GM23338 (cell line): Measurements from ENCODE around the gene DPY19L1. TPM values are rescaled to one million over a fixed set of nuclear protein-coding genes. Genes with fewer than 3 reads are reported as not detected.

ENCODE experiments used
- ATAC-seq: fragments of 200-7000 bp; cut with Tn5 transposase; 3 replicates; pipeline ENCODE4 v1.9.1; 2020
- DNase-seq: peaks from one replicate; pipeline ENCODE4 v3.0.0-alpha.2; 2015; ENCODE audit warnings: low spot score
- H2AFZ ChIP-seq: fragments of 200-600 bp; sonication (generic); 2 replicates; pipeline ENCODE4 v1.8.0; 2016; ENCODE audit warnings: antibody characterized with exemption, mild to moderate bottlenecking, moderate library complexity
- H3F3A ChIP-seq: fragments of 200-600 bp; sonication (generic); replicated peaks from 2 replicates; pipeline ENCODE4 v1.8.0; 2017; ENCODE audit warnings: antibody characterized with exemption, mixed run types, low read depth
- H3K27ac ChIP-seq: fragments of 200-600 bp; sonication (generic); 2 replicates; pipeline ENCODE4 v1.6.1; 2016; ENCODE audit warnings: low read depth
- H3K27me3 ChIP-seq: fragments of 200-600 bp; sonication (generic); 2 replicates; pipeline ENCODE4 v1.8.0; 2016; ENCODE audit warnings: mild to moderate bottlenecking, mixed run types, moderate library complexity; ENCODE audit not compliant: insufficient read depth
- H3K36me3 ChIP-seq: fragments of 200-600 bp; sonication (generic); 2 replicates; pipeline ENCODE4 v1.8.0; 2016; ENCODE audit warnings: mild to moderate bottlenecking; ENCODE audit not compliant: insufficient read depth
- H3K4me1 ChIP-seq: fragments of 200-600 bp; sonication (generic); 2 replicates; pipeline ENCODE4 v1.8.0; 2016; ENCODE audit warnings: mild to moderate bottlenecking, moderate library complexity; ENCODE audit not compliant: insufficient read depth
- H3K4me2 ChIP-seq: fragments of 200-600 bp; sonication (generic); 2 replicates; pipeline ENCODE4 v1.7.1; 2017; ENCODE audit warnings: mixed run types
- H3K4me3 ChIP-seq: fragments of 200-600 bp; sonication (generic); 2 replicates; pipeline ENCODE4 v1.6.1; 2016; ENCODE audit warnings: mixed run types
- H3K79me2 ChIP-seq: fragments of 200-600 bp; sonication (generic); replicated peaks from 2 replicates; pipeline ENCODE4 v1.8.0; 2017; ENCODE audit warnings: mild to moderate bottlenecking; ENCODE audit not compliant: insufficient read depth
- H3K9me2 ChIP-seq: fragments of 200-600 bp; sonication (generic); 2 replicates; pipeline ENCODE4 v1.8.0; 2017; ENCODE audit not compliant: insufficient read depth
- H4K20me1 ChIP-seq: fragments of 200-600 bp; sonication (generic); replicated peaks from 2 replicates; pipeline ENCODE4 v1.8.0; 2017; ENCODE audit warnings: mild to moderate bottlenecking; ENCODE audit not compliant: insufficient read depth
- H3K27ac Mint-ChIP-seq: 2 replicates; pipeline ENCODE4 v1.8.0; 2020; ENCODE audit warnings: inconsistent platforms, mild to moderate bottlenecking, moderate library complexity, mixed read lengths
- H3K27me3 Mint-ChIP-seq: 3 replicates; pipeline ENCODE4 v1.8.0; 2022; ENCODE audit warnings: low read depth, mild to moderate bottlenecking, moderate library complexity, mixed read lengths, inconsistent platforms; ENCODE audit not compliant: insufficient read depth, poor library complexity
- H3K36me3 Mint-ChIP-seq: 3 replicates; pipeline ENCODE4 v1.8.0; 2021; ENCODE audit warnings: low read depth, mild to moderate bottlenecking, inconsistent platforms, moderate library complexity, mixed read lengths
- H3K4me1 Mint-ChIP-seq: 3 replicates; pipeline ENCODE4 v1.8.0; 2020; ENCODE audit warnings: mild to moderate bottlenecking, inconsistent platforms, mixed read lengths
- H3K4me3 Mint-ChIP-seq: 3 replicates; pipeline ENCODE4 v1.8.0; 2021; ENCODE audit warnings: moderate library complexity, mild to moderate bottlenecking, inconsistent platforms, mixed read lengths
- H3K9me3 Mint-ChIP-seq: 3 replicates; pipeline ENCODE4 v1.8.0; 2020; ENCODE audit warnings: moderate library complexity, mild to moderate bottlenecking, inconsistent platforms, mixed read lengths
- EZH2 ChIP-seq: fragments of 200-600 bp; sonication (generic); IDR thresholded peaks from one replicate; pipeline ENCODE4 v1.8.0; 2017; ENCODE audit warnings: antibody characterized with exemption, mild to moderate bottlenecking, low read depth; ENCODE audit not compliant: unreplicated experiment
- EZH2phosphoT487 ChIP-seq: fragments of 200-600 bp; sonication (generic); IDR thresholded peaks from one replicate; pipeline ENCODE4 v1.8.1; 2018; ENCODE audit warnings: antibody characterized with exemption; ENCODE audit not compliant: unreplicated experiment
- JUNB ChIP-seq: IDR thresholded peaks from one replicate; pipeline ENCODE4 v1.6.1; 2016; ENCODE audit warnings: antibody characterized with exemption; ENCODE audit not compliant: unreplicated experiment
- NANOG ChIP-seq: IDR thresholded peaks from 2 replicates; pipeline ENCODE4 v1.6.1; 2016; ENCODE audit warnings: antibody characterized with exemption, borderline replicate concordance
- POLR2AphosphoS5 ChIP-seq: IDR thresholded peaks from 2 replicates; pipeline ENCODE4 v1.6.1; 2016; ENCODE audit warnings: antibody characterized with exemption, low read depth
- STAT1 ChIP-seq: IDR thresholded peaks from one replicate; pipeline ENCODE4 v1.6.1; 2016; ENCODE audit warnings: antibody characterized with exemption; ENCODE audit not compliant: unreplicated experiment
- ZNF331 ChIP-seq: fragments of 250-450 bp; sonication (Bioruptor Pico); IDR thresholded peaks from 2 replicates; pipeline ENCODE4 v1.5.0; 2020; ENCODE audit warnings: low read depth, mild to moderate bottlenecking, moderate library complexity
- polyA plus RNA-seq: library from polyadenylated mRNA; unstranded; fragments of >200 nt; fragmentation: Nextera tagmentation; extraction: Ambion mirVana; gene quantifications from 2 replicates; pipeline ENCODE4 v1.2.1, GENCODE V29; 2016
- total RNA-seq: library from RNA; depleted of rRNA; stranded (reverse); fragments of >200 nt; shearing (Covaris generic); gene quantifications from 2 replicates; pipeline ENCODE4 v1.2.3, GENCODE V29; 2014
- TF ChIP-seq, protein P1 (sequence below): fragments of 250-450 bp; sonication (Bioruptor Pico); IDR thresholded peaks from 2 replicates; pipeline ENCODE4 v1.5.0; 2020; ENCODE audit warnings: mild to moderate bottlenecking, moderate library complexity
- TF ChIP-seq, protein P2 (sequence below), 2 experiments: fragments of 200-600 bp in 1 of 2; sonication (generic) in 1 of 2; conservative IDR thresholded peaks; 2 replicates each; pipeline versions ENCODE4 v1.5.1 to v1.6.1; 2016 to 2017; ENCODE audit warnings: antibody characterized with exemption in 2 of 2, low read depth in 2 of 2, mild to moderate bottlenecking in 2 of 2, moderate library complexity in 1 of 2
- TF ChIP-seq, protein P3 (sequence below): IDR thresholded peaks from 2 replicates; pipeline ENCODE4 v1.6.1; 2016; ENCODE audit warnings: antibody characterized with exemption
- TF ChIP-seq, protein P4 (sequence below): IDR thresholded peaks from one replicate; pipeline ENCODE4 v1.6.1; 2018; ENCODE audit warnings: antibody characterized with exemption; ENCODE audit not compliant: unreplicated experiment

The DPY19L1 gene
- total and polyA plus RNA-seq, 2 experiments from 2014 or later = 4.4 to 20.2 TPM

DNA sequence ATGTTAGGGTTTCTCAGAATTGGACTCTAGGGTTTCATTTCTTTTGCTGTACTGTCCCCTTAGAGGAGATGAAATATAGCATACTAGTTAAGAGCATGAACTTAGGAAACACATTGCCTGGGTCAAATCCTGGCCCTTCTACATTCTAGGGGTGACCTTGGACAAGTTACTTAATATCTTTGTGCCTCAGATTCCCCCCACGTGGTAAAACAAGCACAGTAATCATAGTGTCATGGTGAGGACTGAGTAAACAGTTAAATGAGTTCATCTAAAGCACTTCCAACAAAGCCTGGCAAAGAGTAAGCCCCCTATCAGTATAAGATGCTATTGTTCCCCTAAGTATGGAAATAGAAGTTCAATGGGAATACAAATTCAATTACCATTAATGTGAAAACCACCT, 5.1 kb downstream of the DPY19L1 start (continued):
- TF ChIP-seq, protein P1, sequence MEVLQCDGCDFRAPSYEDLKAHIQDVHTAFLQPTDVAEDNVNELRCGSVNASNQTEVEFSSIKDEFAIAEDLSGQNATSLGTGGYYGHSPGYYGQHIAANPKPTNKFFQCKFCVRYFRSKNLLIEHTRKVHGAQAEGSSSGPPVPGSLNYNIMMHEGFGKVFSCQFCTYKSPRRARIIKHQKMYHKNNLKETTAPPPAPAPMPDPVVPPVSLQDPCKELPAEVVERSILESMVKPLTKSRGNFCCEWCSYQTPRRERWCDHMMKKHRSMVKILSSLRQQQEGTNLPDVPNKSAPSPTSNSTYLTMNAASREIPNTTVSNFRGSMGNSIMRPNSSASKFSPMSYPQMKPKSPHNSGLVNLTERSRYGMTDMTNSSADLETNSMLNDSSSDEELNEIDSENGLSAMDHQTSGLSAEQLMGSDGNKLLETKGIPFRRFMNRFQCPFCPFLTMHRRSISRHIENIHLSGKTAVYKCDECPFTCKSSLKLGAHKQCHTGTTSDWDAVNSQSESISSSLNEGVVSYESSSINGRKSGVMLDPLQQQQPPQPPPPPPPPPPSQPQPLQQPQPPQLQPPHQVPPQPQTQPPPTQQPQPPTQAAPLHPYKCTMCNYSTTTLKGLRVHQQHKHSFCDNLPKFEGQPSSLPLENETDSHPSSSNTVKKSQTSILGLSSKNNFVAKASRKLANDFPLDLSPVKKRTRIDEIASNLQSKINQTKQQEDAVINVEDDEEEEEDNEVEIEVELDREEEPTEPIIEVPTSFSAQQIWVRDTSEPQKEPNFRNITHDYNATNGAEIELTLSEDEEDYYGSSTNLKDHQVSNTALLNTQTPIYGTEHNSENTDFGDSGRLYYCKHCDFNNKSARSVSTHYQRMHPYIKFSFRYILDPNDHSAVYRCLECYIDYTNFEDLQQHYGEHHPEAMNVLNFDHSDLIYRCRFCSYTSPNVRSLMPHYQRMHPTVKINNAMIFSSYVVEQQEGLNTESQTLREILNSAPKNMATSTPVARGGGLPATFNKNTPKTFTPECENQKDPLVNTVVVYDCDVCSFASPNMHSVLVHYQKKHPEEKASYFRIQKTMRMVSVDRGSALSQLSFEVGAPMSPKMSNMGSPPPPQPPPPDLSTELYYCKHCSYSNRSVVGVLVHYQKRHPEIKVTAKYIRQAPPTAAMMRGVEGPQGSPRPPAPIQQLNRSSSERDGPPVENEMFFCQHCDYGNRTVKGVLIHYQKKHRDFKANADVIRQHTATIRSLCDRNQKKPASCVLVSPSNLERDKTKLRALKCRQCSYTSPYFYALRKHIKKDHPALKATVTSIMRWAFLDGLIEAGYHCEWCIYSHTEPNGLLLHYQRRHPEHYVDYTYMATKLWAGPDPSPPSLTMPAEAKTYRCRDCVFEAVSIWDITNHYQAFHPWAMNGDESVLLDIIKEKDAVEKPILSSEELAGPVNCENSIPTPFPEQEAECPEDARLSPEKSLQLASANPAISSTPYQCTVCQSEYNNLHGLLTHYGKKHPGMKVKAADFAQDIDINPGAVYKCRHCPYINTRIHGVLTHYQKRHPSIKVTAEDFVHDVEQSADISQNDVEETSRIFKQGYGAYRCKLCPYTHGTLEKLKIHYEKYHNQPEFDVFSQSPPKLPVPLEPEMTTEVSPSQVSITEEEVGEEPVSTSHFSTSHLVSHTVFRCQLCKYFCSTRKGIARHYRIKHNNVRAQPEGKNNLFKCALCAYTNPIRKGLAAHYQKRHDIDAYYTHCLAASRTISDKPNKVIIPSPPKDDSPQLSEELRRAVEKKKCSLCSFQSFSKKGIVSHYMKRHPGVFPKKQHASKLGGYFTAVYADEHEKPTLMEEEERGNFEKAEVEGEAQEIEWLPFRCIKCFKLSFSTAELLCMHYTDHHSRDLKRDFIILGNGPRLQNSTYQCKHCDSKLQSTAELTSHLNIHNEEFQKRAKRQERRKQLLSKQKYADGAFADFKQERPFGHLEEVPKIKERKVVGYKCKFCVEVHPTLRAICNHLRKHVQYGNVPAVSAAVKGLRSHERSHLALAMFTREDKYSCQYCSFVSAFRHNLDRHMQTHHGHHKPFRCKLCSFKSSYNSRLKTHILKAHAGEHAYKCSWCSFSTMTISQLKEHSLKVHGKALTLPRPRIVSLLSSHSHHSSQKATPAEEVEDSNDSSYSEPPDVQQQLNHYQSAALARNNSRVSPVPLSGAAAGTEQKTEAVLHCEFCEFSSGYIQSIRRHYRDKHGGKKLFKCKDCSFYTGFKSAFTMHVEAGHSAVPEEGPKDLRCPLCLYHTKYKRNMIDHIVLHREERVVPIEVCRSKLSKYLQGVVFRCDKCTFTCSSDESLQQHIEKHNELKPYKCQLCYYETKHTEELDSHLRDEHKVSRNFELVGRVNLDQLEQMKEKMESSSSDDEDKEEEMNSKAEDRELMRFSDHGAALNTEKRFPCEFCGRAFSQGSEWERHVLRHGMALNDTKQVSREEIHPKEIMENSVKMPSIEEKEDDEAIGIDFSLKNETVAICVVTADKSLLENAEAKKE (CRISPR knock-in tag) = no peak
- no peak for TF ChIP-seq NANOG

DNA sequence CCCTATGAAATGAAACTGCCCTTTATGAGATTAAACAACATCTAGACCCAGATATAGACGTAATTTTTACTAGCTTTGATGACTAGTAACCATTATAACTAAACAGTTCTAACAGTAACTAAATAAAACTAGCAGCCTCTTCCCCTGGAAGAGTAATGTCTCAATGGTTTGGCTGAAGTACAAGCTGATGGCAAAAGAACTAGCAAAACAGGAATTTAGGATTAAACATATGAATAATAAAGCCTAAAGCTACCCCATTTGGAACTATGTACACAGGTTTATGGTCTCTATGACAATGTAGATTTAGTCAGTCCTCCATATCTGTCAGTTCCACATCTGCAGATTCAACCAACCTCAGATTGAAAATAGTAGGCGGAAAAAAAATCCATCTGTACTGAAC, 6.4 kb downstream of the DPY19L1 start:
- H3F3A ChIP-seq = no peaks in the 10 kb centered on the region
- peaks cover 8% of the 10 kb centered on the region; the same call in 1 of the 2 replicates for H3K9me2 ChIP-seq
- H3K36me3 ChIP-seq = no peaks in the 10 kb centered on the region
- H3K27ac ChIP-seq = no peak overlapping the region
- H3K9me3 Mint-ChIP-seq = no peaks in the 10 kb centered on the region
- no peak overlapping the region for H3K4me3 ChIP-seq
- no peak for DNase-seq
- H3K79me2 ChIP-seq = peaks cover 97% of the 10 kb centered on the region
- H3K27me3 ChIP-seq = no peaks in the 10 kb centered on the region
- H3K4me3 Mint-ChIP-seq = no peak overlapping the region
- H3K36me3 Mint-ChIP-seq = no peaks in the 10 kb centered on the region
- H3K4me1 Mint-ChIP-seq = peaks cover 53% of the 10 kb centered on the region
- H2AFZ ChIP-seq = no peak overlapping the region
- no peak for ATAC-seq
- no peaks in the 10 kb centered on the region for H3K27me3 Mint-ChIP-seq
- H4K20me1 ChIP-seq = peaks cover 8% of the 10 kb centered on the region; the same call in 1 of the 2 replicates
- no peak overlapping the region for H3K4me2 ChIP-seq
- no peak overlapping the region for H3K27ac Mint-ChIP-seq
- H3K4me1 ChIP-seq = peaks cover 29% of the 10 kb centered on the region
- no peak for TF ChIP-seq JUNB
- TF ChIP-seq, protein P2, sequence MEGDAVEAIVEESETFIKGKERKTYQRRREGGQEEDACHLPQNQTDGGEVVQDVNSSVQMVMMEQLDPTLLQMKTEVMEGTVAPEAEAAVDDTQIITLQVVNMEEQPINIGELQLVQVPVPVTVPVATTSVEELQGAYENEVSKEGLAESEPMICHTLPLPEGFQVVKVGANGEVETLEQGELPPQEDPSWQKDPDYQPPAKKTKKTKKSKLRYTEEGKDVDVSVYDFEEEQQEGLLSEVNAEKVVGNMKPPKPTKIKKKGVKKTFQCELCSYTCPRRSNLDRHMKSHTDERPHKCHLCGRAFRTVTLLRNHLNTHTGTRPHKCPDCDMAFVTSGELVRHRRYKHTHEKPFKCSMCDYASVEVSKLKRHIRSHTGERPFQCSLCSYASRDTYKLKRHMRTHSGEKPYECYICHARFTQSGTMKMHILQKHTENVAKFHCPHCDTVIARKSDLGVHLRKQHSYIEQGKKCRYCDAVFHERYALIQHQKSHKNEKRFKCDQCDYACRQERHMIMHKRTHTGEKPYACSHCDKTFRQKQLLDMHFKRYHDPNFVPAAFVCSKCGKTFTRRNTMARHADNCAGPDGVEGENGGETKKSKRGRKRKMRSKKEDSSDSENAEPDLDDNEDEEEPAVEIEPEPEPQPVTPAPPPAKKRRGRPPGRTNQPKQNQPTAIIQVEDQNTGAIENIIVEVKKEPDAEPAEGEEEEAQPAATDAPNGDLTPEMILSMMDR (conservative IDR thresholded peaks at IDR 0.05; ENCODE audit: low read depth in 2 of 2) = no peak
- TF ChIP-seq NANOG = no peak
- no peak for TF ChIP-seq EZH2phosphoT487
- TF ChIP-seq ZNF331 (CRISPR knock-in tag) = no peak
- TF ChIP-seq EZH2 = no peak
- TF ChIP-seq, protein P3, sequence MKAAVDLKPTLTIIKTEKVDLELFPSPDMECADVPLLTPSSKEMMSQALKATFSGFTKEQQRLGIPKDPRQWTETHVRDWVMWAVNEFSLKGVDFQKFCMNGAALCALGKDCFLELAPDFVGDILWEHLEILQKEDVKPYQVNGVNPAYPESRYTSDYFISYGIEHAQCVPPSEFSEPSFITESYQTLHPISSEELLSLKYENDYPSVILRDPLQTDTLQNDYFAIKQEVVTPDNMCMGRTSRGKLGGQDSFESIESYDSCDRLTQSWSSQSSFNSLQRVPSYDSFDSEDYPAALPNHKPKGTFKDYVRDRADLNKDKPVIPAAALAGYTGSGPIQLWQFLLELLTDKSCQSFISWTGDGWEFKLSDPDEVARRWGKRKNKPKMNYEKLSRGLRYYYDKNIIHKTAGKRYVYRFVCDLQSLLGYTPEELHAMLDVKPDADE = no peak
- TF ChIP-seq, protein P4, sequence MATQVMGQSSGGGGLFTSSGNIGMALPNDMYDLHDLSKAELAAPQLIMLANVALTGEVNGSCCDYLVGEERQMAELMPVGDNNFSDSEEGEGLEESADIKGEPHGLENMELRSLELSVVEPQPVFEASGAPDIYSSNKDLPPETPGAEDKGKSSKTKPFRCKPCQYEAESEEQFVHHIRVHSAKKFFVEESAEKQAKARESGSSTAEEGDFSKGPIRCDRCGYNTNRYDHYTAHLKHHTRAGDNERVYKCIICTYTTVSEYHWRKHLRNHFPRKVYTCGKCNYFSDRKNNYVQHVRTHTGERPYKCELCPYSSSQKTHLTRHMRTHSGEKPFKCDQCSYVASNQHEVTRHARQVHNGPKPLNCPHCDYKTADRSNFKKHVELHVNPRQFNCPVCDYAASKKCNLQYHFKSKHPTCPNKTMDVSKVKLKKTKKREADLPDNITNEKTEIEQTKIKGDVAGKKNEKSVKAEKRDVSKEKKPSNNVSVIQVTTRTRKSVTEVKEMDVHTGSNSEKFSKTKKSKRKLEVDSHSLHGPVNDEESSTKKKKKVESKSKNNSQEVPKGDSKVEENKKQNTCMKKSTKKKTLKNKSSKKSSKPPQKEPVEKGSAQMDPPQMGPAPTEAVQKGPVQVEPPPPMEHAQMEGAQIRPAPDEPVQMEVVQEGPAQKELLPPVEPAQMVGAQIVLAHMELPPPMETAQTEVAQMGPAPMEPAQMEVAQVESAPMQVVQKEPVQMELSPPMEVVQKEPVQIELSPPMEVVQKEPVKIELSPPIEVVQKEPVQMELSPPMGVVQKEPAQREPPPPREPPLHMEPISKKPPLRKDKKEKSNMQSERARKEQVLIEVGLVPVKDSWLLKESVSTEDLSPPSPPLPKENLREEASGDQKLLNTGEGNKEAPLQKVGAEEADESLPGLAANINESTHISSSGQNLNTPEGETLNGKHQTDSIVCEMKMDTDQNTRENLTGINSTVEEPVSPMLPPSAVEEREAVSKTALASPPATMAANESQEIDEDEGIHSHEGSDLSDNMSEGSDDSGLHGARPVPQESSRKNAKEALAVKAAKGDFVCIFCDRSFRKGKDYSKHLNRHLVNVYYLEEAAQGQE = no peak
- no peak for TF ChIP-seq STAT1
- no peak for TF ChIP-seq POLR2AphosphoS5
